Germinal center (tissue), 1 donor: Measurements from ENCODE around the gene LPAR6.
"Not testable (repeated sequence)": the region's sequence is repeated elsewhere in the genome, so short reads cannot be mapped to it uniquely, and the experiment has no call there.

Experiments
- DNase-seq: peaks from one replicate; pipeline ENCODE4 v3.0.0; 2012; ENCODE audit warnings: mixed read lengths, low spot score

LPAR6 gene, protein sequence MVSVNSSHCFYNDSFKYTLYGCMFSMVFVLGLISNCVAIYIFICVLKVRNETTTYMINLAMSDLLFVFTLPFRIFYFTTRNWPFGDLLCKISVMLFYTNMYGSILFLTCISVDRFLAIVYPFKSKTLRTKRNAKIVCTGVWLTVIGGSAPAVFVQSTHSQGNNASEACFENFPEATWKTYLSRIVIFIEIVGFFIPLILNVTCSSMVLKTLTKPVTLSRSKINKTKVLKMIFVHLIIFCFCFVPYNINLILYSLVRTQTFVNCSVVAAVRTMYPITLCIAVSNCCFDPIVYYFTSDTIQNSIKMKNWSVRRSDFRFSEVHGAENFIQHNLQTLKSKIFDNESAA

DNA sequence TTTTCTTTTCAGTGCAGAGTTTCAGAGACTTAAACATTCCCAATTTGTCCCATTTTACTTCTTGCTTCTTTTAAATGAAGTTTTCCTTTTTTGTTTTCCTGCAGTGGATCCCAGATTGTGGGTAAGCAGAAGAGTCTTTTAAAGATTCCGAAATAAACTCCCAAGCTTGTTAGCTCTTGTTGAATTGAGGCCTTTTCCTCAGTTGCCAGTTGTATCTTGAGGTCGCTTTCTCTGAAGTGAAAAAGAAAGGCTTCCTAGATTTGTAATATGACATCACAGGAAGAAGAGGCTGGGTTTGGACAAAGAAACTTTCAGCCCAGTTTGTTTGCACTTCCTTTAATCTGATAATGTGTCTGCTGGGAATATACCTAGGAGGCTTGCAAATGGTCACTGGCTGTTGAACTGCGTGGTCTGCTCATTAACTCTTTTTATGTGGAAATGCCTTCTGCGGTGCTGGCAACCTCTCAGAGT, at the start of gene LPAR6:
Gene LPAR6, minus strand, starts transcription at position 233 of the 471 bp plus-strand sequence. CDS start 690 bp downstream, outside the sequence.
- no peak for DNase-seq

DNA sequence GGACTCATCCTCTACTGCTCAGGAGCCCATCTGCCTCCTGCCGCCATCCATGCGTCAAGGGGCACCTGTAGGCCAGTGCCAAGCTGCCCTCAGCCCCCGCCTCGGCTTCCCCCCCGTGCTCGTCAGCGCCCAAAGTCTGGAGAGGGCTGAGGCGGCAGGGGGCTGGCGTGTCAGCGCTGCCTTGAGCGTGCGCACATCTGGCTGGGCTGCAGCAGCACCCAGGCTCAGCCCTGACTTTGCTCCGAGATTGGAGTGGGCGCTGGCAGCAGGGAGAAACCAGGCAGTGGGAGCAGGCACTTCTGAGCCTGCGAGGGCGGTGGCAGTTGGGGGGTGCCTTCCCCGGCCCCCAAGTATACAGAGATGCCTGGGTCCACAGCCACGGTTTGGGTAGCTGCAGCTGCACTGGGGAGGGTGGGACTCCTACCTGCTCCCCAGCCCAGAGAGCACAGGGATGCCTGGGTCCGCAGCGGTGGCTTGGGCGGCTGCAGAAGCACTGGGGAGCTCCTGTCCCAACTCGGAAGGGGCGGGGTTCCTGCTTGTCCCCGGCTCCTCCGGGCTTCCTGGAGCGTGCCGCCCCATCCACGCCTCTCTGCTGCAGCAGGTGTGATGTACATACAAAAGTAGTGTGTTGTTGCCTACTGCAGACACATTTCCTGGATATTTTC, 44.8 kb upstream of the LPAR6 start:
- no peak for DNase-seq

DNA sequence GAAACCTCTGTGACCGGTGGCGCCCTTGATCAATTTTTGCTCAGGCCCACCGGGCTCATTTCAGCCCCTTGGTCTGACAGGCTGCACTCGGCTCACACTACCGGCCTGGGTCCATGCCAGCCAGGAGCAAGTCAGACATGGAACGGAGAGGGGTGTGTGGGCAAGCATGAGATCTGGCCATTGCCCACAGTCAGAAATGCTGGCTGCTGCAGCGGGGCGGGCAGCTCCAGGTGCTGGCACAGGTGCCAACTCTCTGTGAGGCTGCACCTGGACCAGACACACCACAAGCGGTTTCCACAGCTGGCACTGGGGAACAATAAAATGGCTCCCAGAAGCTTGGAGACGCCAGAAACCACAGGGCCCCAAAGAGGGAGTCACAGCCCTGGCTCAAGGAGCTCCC, 43.6 kb upstream of the LPAR6 start:
- DNase-seq: no peak

DNA sequence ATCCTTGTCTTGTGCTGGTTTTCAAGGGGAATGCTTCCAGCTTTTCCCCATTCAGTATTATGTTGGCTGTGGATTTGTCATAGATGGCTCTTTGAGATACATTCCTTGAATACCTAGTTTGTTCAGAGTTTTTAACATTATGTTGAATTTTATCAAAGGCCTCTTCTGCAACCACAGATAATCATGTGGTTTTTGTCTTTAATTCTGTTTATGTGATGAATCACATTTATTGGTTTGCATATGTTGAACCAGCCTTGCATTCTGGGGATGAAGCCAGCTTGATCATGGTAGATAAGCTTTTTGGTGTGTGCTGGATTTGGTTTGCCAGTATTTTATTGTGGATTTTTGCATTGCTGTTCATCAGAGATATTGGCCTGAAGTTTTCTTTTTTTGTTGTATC, 38.3 kb upstream of the LPAR6 start:
- DNase-seq: not testable (repeated sequence)

DNA sequence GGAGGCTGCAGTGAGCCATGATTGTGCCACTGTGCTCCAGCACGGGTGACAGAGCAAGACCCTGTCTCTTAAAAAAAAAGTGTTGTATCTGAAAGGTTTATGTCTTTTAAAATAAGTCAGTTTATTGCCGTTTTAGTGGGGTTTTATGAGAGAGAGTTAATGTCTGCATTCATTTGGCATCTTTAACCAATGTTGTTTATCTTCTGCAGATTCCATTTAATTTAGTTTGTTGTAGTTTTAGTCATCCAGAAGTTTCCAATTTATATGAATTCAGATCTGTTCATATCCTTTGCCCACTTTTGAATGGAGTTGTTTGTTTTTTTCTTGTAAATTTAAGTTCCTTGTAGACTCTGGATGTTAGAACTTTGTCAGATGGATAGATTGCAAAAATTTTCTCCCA, 36.7 kb upstream of the LPAR6 start:
- DNase-seq: no peak

DNA sequence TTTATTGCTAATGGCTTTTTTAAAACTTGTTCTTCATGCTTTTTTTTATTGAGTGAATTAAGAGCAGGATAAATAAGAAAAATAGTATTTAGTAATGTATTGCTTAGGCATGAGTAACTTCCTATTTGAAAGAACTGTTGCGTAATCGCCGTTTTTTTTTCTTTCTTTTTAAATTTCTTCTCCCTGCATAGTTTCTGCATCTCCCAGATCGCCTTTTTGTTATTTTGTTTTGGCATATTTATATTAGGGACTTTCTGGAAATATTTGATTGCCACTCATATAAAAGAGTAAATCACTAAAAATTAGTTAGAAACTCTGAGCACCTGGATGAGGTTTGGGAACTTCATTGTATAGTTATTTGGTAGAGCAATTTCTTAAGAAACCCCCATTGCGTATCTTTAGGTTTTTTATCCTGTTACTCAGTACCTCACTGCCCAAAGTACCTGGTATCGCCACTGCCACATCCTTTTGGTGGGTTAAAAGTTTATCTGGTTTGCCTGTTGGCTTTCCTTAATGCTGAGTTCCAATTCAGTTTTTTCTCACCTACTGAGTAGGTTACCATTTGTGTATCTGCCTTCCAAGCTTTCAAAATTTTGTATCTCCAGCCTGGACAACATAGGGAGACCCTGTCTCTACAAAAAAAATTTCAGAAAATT, 36.2 kb upstream of the LPAR6 start:
- DNase-seq: no peak

DNA sequence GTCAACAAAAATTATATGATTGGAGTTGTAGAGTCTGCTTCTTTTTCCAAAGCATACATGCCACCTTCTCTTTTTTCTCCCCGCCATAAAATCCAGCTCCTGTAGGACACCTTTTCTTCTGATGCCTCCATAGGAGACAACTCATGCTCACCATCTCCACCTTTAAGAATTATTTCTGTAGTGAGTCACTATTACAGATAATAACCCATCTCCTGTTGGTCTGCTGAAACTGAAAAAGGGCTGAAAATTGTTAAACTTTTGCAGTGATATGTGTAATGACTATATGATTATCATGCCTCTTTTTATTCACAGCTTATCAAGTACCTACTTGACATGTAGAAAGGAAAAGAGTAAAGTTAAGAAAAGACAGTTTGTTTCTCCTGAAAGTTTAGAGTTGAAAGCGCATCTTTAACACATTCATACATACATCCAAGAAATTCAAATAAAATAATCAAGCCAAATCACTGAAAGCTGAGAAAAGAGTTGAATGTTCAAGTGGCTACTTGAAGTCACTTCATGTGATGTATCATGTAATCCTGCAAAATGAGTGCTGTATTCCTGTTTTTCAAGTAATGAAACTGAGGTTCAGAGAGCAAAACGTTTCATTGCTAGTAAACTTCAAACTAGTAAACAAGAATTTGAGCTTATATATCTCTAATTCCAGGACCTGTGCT, 35.5 kb upstream of the LPAR6 start:
- no peak for DNase-seq

DNA sequence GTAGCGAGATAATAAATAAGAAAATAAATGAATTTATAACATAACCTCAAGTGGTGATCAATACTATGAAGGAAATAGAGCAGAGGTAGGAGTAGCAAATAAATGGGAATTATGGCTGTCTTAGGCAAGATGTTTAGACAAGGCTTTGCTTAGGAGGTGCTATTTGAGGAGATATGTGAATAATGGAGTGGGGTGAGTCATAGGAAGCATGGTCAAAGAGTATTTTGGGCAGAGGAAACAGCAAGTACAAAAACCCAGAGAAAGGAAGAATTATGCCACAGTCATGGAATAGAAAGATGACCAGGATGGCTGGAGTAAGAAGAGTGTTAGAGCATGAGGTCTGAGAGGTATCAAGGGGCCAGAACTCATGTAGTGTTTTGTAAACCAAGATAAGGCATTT, 33.6 kb upstream of the LPAR6 start:
- no peak for DNase-seq

DNA sequence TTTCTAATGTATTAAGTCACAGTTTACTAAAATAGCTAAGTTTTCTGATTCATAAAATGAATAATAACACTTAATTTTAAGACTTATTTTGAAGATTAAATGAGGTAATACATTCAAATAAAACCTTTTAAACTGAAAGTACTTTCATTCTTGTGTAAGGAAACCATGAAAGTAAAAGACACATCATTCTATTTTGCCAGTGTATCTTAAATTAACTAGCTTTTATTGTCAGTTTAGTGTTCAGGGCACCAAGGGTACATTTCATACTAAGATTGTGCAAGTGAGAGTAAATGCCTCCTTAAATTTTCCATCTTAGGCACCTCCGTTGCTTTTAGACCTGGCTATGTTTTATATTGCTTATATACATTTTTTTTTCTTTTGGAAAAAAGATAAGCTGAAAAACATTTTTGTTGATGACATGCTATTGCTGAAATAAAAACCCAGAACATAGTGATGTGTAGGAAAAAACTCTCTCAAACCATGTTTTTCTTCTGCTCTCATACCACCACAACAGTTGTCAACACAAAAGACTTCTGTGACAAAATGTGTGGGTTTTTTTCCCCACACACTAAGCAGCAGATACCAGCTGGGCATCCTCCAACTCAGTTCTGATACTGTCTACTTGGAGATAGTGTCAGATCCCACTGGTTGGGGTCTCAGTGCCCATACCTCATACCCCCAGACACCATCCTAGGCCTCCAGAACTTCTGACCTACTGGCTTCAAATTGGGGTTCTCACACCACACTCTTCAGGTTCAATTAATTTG, 30.7 kb upstream of the LPAR6 start:
- no peak for DNase-seq

DNA sequence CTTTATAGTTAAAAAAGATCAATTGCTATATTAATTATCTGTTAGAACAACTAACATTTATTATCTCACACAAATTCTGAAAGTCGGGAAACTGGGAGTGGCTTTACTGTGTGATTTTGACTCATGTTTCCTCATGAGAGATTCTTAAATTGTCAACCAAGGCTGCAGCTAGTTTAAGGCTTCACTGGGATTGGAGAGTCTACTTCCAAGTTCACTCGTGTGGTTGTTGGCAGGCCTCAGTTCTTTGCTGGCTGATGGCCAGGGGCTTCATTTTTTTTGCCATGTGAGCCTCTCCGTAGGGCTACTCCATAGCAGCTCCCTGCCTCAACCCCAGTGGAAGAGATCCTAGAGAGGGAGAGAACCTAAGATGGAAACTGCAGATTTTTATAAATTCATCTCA, 24.5 kb upstream of the LPAR6 start:
- DNase-seq: no peak

DNA sequence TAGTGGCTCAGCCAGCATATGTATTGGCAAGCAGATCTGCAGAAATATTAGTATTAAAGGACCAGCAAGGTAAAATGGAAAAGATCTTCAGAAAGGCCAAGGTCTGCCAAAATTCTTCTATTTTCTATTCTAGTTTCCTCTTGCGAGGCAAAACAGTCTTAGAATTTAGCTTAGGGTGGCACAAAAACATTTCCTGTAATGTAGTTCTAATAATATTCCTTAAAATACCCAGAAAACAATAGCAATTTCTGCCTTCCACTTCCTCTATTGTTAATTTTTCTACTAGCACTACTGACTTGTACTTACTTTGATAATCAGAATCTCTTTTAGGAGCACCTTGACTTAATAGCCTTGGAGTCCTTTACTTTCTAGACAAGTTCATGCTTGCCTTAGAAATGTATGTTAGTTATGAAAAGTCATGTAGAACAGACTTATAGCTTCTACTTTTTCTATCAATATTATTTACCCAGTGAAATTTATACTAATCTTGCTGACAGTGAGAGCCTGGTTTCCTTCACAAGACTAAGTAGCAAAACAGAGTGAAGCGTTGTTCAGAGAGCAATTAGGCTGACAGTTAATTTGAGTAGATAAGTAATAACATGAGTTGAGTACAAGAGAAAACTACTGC, 23.9 kb upstream of the LPAR6 start:
- DNase-seq: no peak

DNA sequence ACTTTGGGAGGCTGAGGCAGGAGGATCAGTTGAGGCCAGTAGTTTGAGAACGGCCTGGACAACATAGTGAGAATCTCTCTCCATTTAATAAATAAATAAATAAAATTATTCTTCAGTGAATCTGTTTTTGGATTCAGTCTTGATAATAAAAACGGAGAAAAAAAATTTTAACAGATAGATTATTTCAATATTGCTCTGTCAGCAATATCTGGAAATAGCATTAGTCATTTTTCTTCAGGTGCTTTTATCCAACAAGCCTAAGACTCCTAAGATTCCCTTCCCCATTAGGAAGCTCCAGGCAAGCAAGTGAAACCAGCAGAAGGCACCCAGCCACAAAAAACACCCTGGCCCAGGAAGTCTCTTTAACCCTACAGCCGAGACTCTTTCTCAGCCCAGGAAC, 21.3 kb upstream of the LPAR6 start:
- no peak for DNase-seq

DNA sequence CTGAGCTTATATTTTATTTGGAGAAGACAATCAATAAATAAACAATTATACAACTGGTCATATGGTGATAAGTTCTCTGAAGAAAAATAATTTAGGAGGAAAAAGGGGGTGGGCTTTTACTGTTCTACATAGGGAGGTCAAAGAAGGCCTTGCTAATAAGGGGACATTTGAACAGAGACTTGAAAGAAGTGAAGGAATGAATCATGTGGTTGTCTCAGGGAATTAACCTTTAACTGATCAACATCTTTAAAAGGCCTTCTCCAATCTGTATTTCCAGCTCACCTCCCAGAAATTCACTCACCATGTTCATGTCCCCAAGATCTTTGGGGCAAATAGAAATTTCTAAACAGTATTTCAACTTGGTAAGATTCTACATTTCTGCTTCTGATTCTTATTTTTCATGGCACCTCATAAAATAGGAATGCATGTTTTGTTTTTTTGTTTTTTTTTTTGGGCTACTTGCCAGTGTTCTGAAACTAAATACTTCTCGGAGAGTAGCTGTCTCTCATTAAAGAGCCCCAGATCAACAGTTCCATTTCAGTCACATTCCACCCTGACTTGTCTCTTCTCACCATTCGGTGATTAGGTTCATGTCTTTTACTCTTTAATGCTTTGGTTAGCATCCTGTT, 19.2 kb upstream of the LPAR6 start:
- DNase-seq: no peak

DNA sequence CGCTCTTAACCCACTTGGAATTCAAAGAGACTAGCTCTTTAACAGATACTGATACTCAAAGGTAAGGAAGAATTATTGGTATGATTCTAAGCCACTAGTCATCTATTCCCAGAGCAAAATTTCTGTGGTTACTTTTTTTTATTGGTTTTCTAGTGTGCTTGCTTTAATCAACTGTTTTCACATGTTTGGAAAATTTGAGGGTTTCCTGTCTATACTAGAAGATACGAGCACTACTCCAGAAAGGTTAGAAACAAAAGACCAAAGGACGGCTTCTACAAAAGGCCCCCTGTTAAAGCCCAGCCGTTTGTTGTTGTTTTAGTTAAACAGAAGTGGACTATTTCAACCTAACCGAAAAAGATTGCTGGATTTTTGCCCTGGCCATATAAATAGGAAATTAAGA, 18.5 kb upstream of the LPAR6 start:
- no peak for DNase-seq

DNA sequence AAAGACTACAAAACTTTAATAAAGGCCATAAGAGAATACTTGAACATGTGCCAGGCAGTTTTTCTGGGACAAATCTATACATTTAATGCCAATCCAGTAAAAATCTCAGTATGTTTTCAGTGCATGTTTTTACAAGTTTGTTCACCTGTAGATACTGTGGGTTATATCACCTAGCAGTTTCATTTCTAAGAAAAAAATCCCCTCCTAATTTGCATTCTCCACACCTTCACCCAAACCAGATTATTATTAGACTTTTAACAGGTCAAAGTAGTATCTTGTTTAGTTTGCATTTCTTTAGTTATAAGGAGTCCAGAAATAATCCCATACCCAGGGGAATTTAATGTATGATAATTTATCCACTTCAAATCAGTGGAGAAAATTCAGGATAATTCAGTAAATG, 17.0 kb upstream of the LPAR6 start:
- DNase-seq: no peak

DNA sequence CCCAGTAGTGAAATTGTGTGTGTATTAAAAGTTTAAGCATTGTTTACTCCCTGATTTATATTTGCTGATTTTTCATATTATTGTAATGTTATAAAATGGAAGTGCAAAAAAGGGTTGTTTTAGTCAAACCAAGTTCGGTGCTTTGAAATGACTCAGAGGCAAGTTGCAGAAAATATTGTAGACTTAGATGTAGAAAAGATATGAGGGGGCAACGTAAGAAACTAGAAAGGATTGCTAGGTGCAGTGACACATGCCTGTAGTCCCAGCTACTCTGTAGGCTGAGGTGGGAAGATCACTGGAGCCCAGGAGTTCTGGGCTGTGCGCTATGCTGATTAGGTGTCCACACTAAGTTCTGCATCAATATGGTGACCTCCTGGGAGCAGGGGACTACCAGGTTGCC, 16.1 kb upstream of the LPAR6 start:
- no peak for DNase-seq

DNA sequence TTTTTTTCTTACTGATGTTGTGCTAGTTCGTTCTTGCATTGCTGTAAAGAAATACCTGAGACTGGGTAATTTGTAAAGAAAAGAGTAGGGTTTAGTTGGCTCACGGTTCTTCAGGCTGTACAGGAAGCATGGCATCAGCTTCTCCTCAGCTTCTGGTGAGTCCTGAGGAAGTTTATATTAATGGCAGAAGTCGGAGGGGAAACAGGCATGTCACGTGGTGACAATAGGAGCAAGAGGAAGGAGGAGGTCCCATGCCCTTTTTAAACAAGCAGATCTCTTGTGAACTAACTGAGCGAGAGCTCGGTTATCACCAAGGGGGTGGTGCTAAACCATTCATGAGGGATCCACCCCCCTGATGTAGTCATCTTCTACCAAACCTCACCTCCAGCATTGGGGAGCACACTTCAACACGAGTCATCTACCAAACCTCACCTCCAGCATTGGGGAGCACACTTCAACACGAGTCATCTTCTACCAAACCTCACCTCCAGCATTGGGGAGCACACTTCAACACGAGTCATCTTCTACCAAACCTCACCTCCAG, 13.9 kb upstream of the LPAR6 start:
- not testable (repeated sequence) for DNase-seq

DNA sequence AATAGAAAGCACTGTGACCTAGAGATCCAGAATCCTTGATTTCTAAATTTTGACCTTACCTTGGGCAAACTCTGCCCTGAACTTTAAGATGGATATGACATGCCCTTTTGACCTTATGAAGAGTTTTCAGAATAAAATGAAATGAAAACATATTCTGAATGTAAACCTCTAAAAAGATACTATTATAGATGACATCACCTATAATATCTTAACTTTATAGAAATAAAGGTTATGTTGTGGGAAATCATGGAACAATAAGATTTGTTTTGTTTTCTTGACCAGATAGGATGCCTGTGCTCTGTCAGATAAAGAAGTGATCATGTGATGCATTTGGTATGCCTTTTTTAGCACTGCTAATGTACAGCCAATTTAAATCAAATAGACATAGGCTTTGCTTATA, 13.1 kb upstream of the LPAR6 start:
- DNase-seq: no peak

DNA sequence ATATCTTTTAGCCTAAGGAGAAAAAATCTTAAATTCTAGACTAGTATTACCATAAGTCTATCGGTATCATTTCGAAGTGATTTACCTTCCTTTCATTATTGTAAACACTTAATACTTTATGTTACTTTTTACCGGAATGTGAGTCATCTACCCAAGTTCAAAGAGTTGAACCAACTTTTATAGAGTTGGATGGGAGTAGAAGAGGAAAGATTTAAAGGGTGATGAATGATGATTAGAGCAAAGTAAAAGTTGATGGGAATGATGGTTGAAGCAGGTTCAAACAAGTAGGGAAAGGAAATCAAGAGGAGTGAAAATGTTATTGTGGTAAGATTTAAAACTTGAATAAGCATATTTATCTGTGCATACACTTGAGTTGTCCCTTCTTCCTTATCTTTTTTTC, 11.3 kb upstream of the LPAR6 start:
- no peak for DNase-seq

DNA sequence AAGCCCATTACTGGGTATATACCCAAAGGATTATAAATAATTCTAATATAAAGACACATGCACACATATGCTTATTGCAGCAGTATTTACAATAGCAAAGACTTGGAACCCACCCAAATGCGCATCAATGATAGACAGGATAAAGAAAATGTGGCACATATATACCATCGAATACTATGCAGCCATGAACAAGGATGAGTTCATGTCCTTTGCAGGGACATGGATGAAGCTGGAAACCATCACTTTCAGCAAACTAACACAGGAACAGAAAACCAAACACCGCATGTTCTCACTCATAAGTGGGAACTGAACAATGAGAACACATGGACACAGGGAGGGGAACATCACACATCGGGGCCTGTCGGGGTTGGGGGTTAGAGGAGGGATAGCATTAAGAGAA, 9.1 kb upstream of the LPAR6 start:
- not testable (repeated sequence) for DNase-seq

DNA sequence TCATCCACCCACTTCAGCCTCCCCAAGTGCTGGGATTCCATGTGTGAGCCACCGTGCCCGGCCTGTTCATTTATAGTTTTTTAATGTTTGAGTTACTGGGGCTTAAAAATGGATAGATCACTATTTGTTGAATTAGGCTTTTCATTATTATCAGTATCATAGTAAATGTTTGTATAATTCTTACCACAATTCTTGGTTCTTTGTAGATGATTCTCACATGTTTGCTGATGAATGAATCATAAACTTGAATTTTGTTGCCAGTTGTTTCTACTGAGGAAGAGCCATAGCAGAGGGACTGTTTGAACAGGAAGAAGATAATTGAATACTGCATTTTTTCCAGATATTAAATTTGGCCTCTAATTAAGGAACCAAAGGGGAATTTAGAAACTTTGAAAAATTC, 2.6 kb upstream of the LPAR6 start:
- no peak for DNase-seq
